NCI-H526 (cell line): Measurements from ENCODE around the gene IFFO2.

ENCODE experiments used
- DNase-seq, 2 experiments: peaks; one replicate each; lab custom pipeline; 2025; lab: John Stamatoyannopoulos, UW

IFFO2 gene

DNA sequence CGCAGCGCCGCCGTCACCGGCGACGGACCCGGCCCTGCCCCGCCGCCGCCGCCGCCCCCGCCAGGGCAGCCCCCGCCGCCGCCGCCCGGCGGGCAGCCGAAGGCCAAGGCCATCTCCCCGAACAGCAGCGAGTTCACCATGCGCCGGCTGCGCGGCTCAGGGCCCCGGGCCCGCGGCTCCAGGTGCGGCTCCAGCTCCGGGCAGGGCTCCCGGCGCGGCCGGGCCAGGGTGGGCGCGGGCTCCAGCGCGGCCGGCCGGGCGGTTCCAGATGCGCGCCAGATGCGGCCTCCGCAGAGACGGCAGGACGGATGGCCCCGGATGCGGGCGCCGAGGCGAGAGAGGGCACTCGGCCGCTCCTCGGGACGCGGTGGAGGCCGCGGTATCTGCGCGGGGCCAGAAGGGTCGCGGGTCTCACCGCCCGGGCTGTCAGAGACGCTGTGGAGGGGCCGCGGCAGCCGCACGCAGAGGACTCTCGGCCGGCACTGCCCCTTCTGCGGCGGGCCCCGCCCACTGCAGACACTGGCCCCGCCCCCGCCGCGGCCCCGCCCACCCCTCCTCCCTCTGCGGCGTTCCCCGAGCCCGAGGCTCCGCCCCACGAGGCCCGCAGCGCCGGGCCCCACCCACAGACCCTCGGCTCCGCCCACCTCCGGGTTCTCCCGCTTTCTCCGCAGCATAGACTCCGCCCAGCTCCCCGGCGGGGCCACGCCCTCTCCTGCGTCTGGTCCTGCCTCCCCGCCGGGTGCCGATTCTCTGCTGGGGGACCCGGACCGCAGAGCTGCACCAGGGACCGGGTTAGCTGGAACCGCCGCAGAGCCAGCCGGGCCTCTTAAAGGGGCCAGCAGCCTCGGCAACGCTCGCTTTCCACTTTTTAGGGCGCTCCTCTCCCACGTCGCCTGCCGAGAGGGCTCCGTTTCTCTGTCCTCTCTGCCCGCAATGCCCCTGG, at the start of gene IFFO2:
TSS of gene IFFO2 (minus strand) at position 484 of the 943 bp plus-strand sequence. CDS start at position 140, 344 bp downstream.
- DNase-seq: peak; percentile 49 to 89

DNA sequence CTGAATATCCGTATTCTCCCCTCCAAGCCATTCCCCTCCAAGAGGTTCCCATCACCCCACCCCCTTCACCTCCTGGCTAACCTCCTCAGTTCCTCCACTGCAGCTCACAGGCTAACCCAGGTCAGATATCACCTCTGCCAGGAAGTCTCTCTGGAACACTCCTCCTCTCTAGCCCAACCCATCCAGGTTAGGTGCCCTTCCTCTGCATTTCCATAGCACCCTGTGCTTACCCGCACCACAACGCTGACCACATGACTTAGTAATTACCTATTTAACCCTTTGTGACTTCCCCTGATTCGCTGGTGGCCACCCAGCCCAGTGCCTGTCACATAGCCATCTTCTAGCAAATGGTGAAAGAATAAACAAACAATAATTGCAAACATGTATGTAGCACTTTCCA, 49.5 kb upstream of the IFFO2 start:
- no peak for DNase-seq

DNA sequence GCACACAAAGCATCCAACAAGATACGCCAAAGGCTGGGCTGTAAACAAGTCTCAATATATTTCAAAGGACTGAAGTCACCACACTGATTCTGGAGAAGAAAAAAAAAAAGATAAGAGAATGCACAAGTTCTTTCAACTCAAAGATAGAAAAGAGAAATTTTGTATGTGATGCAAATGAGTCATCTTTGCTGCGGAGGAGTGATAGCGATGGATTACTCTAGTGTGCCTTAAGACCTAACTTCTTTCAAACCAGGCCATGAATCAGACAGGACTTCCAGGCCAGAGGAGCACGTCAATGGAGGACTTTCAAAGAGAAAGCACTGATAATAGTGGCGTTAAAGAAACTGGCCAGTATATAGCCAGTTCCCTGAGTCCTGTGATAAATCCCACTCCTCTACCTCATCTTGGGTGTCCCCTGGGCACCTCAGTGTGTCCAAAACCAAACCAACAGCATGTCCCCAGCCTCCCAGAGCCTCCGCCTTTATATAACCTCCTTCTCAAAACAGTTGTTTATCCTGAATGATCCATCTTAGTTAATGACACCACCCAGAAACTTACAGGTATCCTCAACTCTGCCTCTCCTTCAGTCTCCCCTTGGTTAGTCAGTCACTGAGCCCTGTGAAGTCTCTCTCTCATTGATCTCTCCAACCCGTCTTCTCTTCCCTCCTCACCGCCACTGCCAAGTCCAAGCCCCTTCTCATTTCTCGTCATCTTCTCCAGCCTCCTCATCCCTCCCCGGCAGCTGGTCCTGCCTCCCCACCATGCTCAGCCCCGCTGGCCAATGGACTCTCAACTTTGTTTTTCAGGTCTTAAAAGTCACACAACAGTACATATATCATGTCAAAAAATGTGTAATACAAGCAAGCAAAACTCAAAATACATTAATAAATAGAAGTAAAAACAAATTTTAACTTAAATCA, 47.2 kb upstream of the IFFO2 start:
- no peak for DNase-seq

GRCh38 chr1:19000065-19000464, 43.6 kb upstream of the IFFO2 start:
- DNase-seq: no peak

DNA sequence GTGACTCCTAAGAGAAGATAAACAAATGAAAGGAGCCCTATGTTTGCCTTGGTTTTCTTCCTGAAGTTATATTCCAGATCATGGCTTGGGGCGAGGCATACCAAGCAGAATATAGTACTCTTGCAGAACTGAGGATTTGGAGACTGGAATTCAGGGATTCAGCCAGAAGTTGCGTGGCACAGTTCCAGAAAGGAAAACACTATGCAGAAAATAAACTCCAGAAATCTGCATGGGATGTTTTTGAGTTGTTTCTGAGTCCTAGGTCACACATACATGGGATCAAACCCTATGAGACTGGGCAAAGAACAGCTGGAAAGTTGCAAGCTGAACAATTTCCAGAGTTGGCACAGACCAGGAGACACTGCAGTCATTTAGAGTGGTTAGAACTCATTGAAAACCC, 42.9 kb upstream of the IFFO2 start:
- no peak for DNase-seq

GRCh38 chr1:18998016-18998724, 41.7 kb upstream of the IFFO2 start:
- DNase-seq: no peak

GRCh38 chr1:18997508-18997907, 41.0 kb upstream of the IFFO2 start:
- no peak for DNase-seq

GRCh38 chr1:18996548-18997177, 40.2 kb upstream of the IFFO2 start:
- DNase-seq: no peak

GRCh38 chr1:18994381-18994780, 37.9 kb upstream of the IFFO2 start:
- DNase-seq: no peak

GRCh38 chr1:18992646-18993045, 36.2 kb upstream of the IFFO2 start:
- DNase-seq: no peak

- DNase-seq: no peak
Observed at GRCh38 chr1:18991585-18991984, 35.1 kb upstream of the IFFO2 start.

GRCh38 chr1:18989896-18990295, 33.4 kb upstream of the IFFO2 start:
- no peak for DNase-seq

DNA sequence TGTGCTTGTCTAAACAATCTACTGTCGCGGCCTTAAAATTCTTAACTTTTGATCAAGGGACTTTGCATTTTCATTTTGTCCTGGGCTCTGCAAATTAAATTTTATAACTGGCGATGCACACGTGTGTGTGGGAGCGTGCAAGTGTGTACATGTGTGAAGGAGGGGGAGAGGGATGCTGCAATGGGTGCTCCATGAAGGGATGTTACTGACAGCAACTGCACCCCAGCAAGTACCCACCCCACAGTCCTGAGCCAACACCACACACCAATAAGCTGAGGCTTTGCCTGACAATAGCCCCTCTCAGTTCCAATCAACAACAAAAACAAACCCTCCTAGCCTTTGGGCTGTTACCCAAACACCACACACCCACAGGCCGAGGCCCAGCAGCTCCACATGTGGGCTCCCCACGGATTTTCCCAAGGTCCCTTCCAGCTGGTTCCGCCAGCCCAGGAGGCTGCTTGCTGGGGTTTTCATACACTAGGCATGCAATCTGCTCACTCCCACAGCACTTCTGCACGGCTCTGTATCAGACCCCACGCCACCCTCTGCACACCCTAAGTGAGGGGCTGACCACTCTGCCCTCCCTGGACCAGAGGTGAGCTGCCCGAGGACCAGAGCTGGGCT, 32.8 kb upstream of the IFFO2 start:
- no peak for DNase-seq

- no peak for DNase-seq
Observed at GRCh38 chr1:18981242-18981641, 24.8 kb upstream of the IFFO2 start.

DNA sequence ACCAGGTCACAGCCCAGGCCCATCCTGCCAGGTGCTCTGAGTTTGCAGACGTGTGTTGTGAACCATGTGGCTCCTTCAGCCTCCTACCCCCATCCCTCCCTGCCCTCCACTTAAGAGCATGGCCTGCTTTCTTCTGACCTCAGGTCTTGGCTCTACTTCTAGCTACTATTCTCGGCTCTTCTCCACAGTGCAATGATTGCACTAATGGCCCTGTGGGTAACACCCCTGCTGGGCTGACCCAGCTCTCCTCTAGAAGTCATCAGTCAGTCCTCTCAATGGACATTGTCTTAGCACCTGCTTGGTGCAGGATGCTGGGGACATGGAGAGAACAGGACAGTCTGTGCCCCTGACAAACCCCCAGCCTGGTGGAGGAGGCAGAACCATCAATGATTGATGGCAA, 22.2 kb upstream of the IFFO2 start:
- no peak for DNase-seq

DNA sequence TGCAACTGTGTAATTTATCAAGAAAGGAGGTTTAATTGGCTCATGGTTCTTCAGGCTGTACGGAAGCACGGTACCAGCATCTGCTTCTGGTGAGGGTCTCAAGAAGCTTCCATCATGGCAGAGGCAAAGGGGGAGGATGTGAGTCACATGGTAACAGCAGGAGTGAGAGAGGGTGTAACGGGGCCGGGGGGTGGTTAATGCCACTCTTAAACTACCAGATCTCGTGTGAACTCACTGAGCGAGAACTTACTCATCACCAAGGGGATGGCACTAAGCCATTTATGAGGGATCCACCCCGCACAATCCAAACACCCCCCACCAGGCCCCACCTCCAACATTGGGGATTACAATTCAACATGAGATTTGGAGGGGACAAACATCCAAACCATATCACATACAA, 21.0 kb upstream of the IFFO2 start:
- no peak for DNase-seq

- no peak for DNase-seq
Observed at GRCh38 chr1:18976096-18976495, 19.6 kb upstream of the IFFO2 start.

GRCh38 chr1:18974606-18975005, 18.1 kb upstream of the IFFO2 start:
- no peak for DNase-seq

DNA sequence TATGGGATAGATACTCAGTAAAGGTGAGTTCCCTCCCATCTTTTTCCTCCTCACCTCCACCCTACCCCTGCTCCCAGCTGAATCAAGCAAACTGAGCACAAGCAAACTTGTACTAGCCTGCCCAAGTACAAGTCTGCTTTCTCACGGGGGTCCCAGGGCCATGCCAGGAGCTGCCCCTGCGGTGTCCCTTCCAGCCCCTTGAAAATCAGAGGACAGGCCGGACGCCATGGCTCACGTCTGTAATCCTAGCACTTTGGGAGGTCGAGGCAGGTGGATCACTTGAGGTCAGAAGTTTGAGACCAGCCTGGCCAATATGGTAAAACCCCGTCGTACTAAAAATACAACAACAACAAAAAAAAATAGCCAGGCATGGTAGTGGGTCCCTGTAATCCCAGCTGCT, 17.5 kb upstream of the IFFO2 start:
- DNase-seq: no peak

DNA sequence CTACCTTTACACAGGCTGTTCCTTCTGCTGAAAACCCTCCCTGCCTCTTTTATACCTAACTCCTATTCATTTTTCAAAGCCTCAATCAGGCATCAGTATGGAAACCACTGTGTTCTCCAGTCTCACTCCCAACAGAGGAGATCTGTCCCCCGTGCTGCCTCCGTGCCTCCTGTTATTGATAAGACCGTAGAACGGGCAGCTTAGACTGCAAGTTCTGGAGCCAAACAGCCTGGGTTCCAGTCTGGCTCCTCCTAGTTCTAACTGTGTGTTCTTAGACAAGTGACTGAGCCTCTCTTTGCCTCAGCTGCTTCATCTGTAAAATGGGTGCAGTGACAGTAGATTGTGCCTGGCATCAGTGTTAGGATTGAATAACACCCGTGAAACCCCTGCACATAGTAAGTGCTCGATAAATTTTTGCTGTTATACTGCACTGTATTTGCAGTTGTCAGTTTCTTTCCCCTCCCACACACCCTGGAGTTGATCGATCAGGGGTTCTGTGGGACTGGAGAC, 17.0 kb upstream of the IFFO2 start:
- DNase-seq: no peak

- no peak for DNase-seq
Observed at GRCh38 chr1:18972991-18973390, 16.5 kb upstream of the IFFO2 start.
